ENCODE data around the gene OR1E1. TPM values are rescaled to one million over a fixed set of nuclear protein-coding genes. Genes with fewer than 3 reads are reported as not detected.

Gene OR1E1
- total and polyA plus RNA-seq, 2 of the 4 experiments (the other 2 are of a cell fraction), result not detected

DNA sequence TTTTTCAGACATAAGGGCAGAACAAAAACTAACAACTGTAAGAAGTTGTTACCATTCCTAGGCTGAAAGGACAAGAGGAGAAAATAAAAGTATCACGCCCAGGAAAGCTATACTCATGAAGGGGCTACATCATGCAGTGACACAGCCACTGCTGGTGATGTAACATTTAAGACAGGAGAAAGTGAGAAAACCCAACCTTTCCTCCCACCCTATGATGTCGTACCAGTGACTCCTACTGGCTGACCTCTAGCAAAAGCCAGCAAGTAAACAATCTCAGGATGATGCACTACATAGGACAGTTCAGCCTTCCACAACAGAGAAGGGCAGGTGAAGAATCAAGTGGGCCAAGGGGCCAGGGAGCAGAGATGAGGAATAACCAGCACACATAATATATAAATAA lies 49.4 kb upstream of the OR1E1 start:
- no peak overlapping the region for H4K8ac ChIP-seq (ENCODE audit: low read depth in 2 of 2, low read length in 2 of 2)
- no peak overlapping the region for H3K23ac ChIP-seq (ENCODE audit: low read depth, low read length)
- no CpG with 5 or more reads among the region's 2 CpGs for WGBS, 2 experiments (ENCODE audit: extremely low coverage in 2 of 2, insufficient read length in 1 of 2)
- H4K20me1 ChIP-seq (ENCODE audit: insufficient read depth, low read length), result no peaks in the 10 kb centered on the region
- H3K4me1 ChIP-seq (ENCODE audit: control insufficient read depth, insufficient read depth, low read length), result no peaks in the 10 kb centered on the region
- no peak for TF ChIP-seq NFE2L2 (IDR thresholded peaks at IDR 0.05; ENCODE audit: low read depth, low read length)
- TF ChIP-seq, protein P1, sequence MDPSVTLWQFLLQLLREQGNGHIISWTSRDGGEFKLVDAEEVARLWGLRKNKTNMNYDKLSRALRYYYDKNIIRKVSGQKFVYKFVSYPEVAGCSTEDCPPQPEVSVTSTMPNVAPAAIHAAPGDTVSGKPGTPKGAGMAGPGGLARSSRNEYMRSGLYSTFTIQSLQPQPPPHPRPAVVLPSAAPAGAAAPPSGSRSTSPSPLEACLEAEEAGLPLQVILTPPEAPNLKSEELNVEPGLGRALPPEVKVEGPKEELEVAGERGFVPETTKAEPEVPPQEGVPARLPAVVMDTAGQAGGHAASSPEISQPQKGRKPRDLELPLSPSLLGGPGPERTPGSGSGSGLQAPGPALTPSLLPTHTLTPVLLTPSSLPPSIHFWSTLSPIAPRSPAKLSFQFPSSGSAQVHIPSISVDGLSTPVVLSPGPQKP (IDR thresholded peaks at IDR 0.05; ENCODE audit: borderline replicate concordance, low read depth, low read length), result no peak
- no peak for TF ChIP-seq BHLHE40 (IDR thresholded peaks at IDR 0.05; ENCODE audit: low read depth, low read length)
- no peak for TF ChIP-seq RFX5 (IDR thresholded peaks at IDR 0.05; ENCODE audit: low read depth, low read length)
- TF ChIP-seq, protein P2, sequence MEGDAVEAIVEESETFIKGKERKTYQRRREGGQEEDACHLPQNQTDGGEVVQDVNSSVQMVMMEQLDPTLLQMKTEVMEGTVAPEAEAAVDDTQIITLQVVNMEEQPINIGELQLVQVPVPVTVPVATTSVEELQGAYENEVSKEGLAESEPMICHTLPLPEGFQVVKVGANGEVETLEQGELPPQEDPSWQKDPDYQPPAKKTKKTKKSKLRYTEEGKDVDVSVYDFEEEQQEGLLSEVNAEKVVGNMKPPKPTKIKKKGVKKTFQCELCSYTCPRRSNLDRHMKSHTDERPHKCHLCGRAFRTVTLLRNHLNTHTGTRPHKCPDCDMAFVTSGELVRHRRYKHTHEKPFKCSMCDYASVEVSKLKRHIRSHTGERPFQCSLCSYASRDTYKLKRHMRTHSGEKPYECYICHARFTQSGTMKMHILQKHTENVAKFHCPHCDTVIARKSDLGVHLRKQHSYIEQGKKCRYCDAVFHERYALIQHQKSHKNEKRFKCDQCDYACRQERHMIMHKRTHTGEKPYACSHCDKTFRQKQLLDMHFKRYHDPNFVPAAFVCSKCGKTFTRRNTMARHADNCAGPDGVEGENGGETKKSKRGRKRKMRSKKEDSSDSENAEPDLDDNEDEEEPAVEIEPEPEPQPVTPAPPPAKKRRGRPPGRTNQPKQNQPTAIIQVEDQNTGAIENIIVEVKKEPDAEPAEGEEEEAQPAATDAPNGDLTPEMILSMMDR (conservative IDR thresholded peaks at IDR 0.05; ENCODE audit: low read depth, low read length), result no peak
- TF ChIP-seq POLR2A (IDR thresholded peaks at IDR 0.05; ENCODE audit: low read depth, low read length), result no peak
- H3K56ac ChIP-seq (ENCODE audit: extremely low read depth, insufficient read depth, low read length), result no peak overlapping the region
- no peak overlapping the region for H2BK5ac ChIP-seq (ENCODE audit: low read depth, low read length, poor library complexity, severe bottlenecking)
- H2AK9ac ChIP-seq (replicated peaks; ENCODE audit: low read depth, low read length, poor library complexity), result no peak overlapping the region
- H3K4ac ChIP-seq (ENCODE audit: low read depth, low read length), result no peak overlapping the region
- no peak overlapping the region for H3K4me3 ChIP-seq (ENCODE audit: insufficient read depth, low read depth, low read length)
- no peaks in the 10 kb centered on the region for H3K27me3 ChIP-seq (ENCODE audit: control insufficient read depth, insufficient read depth, low read length)
- POLR2A ChIA-PET (ENCODE audit: unreplicated experiment), result no interaction called here
- H4K91ac ChIP-seq (ENCODE audit: insufficient read depth, low read depth, low read length), result no peak overlapping the region
- no peaks in the 10 kb centered on the region for H3K9me3 ChIP-seq (ENCODE audit: control insufficient read depth, insufficient read depth, low read length)
- no peak overlapping the region for H3K4me2 ChIP-seq (ENCODE audit: low read depth, low read length)
- H2BK20ac ChIP-seq (ENCODE audit: low read depth, low read length), result no peak overlapping the region
- no peak overlapping the region for H4K5ac ChIP-seq (ENCODE audit: low read depth, low read length)
- no peaks in the 10 kb centered on the region for H3K36me3 ChIP-seq (ENCODE audit: control insufficient read depth, insufficient read depth, low read length)
- no peak overlapping the region for H3K9ac ChIP-seq (ENCODE audit: low read depth, low read length)
- H3K18ac ChIP-seq (ENCODE audit: low read depth, low read length), result no peak overlapping the region
- DNase-seq (no peak), ATAC-seq (ENCODE audit: low read depth) (no peak)
- H3K14ac ChIP-seq (replicated peaks; ENCODE audit: low read depth, low read length), result no peak overlapping the region
- H2BK120ac ChIP-seq (ENCODE audit: low read depth, low read length), result no peak overlapping the region
- in situ Hi-C loops (cut with MboI; ENCODE audit: low sequenced_read_pairs), result no loop called here
- no peaks in the 10 kb centered on the region for H3K9me1 ChIP-seq (ENCODE audit: insufficient read depth, low read length)
- no peak overlapping the region for H2BK15ac ChIP-seq (ENCODE audit: low read depth, low read length)
- H3K79me1 ChIP-seq (ENCODE audit: low read depth in 1 of 2, low read length in 2 of 2), result no peaks in the 10 kb centered on the region
- no TSS peak for BruUV-seq (replicated peaks)
- no peak overlapping the region for H2AFZ ChIP-seq (replicated peaks; ENCODE audit: low read length, poor library complexity)
- no peak overlapping the region for H2AK5ac ChIP-seq (ENCODE audit: low read depth, low read length)
- CTCF ChIA-PET, result no interaction called here
- dilution Hi-C loops (cut with HindIII; ENCODE audit: low sequenced_read_pairs, unreplicated experiment), result no loop called here
- intact Hi-C loops (cut with micrococcal nuclease), result no loop called here
- no peak overlapping the region for H3K27ac ChIP-seq (ENCODE audit: insufficient read depth, low read length)
